Measurements from ENCODE around the gene AGBL1.

AGBL1 gene

GRCh38 chr15:86615816-86616215, 536.1 kb downstream of the AGBL1 start:
- no peak for DNase-seq (ENCODE audit: low read depth in 1 of 2, low spot score in 1 of 2)
- Histone ChIP-seq H3K27ac (replicated peaks) (no peak overlapping the region), H3K27me3 (ENCODE audit: insufficient read depth, poor library complexity, severe bottlenecking) (no peaks in the 10 kb centered on the region), H3K4me3 (replicated peaks; ENCODE audit: insufficient read depth, low read length) (no peak overlapping the region)
- TF ChIP-seq CTCF (IDR thresholded peaks at IDR 0.05; ENCODE audit: insufficient read depth, low read length) (no peak), GABPA (IDR thresholded peaks at IDR 0.05; ENCODE audit: low read depth) (no peak), REST (IDR thresholded peaks at IDR 0.05; ENCODE audit: insufficient replicate concordance, low read depth) (no peak), POLR2AphosphoS5 (IDR thresholded peaks at IDR 0.05; ENCODE audit: low read depth) (no peak), SPI1 (IDR thresholded peaks at IDR 0.05; ENCODE audit: borderline replicate concordance, low read depth) (no peak)

- Histone ChIP-seq H3K27me3 (ENCODE audit: insufficient read depth, poor library complexity, severe bottlenecking) (no peaks in the 10 kb centered on the region), H3K4me3 (replicated peaks; ENCODE audit: insufficient read depth, low read length) (no peak overlapping the region), H3K27ac (replicated peaks) (no peak overlapping the region)
- DNase-seq (ENCODE audit: low read depth in 1 of 2, low spot score in 1 of 2) = no peak
- TF ChIP-seq GABPA (IDR thresholded peaks at IDR 0.05; ENCODE audit: low read depth) (no peak), POLR2AphosphoS5 (IDR thresholded peaks at IDR 0.05; ENCODE audit: low read depth) (no peak), SPI1 (IDR thresholded peaks at IDR 0.05; ENCODE audit: borderline replicate concordance, low read depth) (no peak), CTCF (IDR thresholded peaks at IDR 0.05; ENCODE audit: insufficient read depth, low read length) (no peak), REST (IDR thresholded peaks at IDR 0.05; ENCODE audit: insufficient replicate concordance, low read depth) (no peak)
Measured at GRCh38 chr15:86616771-86617170, 537.1 kb downstream of the AGBL1 start.

GRCh38 chr15:86620157-86620556, 540.5 kb downstream of the AGBL1 start:
- Histone ChIP-seq H3K27ac (replicated peaks) (no peak overlapping the region), H3K27me3 (ENCODE audit: insufficient read depth, poor library complexity, severe bottlenecking) (no peaks in the 10 kb centered on the region), H3K4me3 (replicated peaks; ENCODE audit: insufficient read depth, low read length) (no peak overlapping the region)
- DNase-seq (ENCODE audit: low read depth in 1 of 2, low spot score in 1 of 2) = no peak
- TF ChIP-seq REST (IDR thresholded peaks at IDR 0.05; ENCODE audit: insufficient replicate concordance, low read depth) (no peak), SPI1 (IDR thresholded peaks at IDR 0.05; ENCODE audit: borderline replicate concordance, low read depth) (no peak), CTCF (IDR thresholded peaks at IDR 0.05; ENCODE audit: insufficient read depth, low read length) (no peak), GABPA (IDR thresholded peaks at IDR 0.05; ENCODE audit: low read depth) (no peak), POLR2AphosphoS5 (IDR thresholded peaks at IDR 0.05; ENCODE audit: low read depth) (no peak)

Measured in HL-60 (cell line).